Thoracic aorta (tissue), 2 donors: ENCODE measurements around the gene FAM53A. TPM values are rescaled to one million over a fixed set of nuclear protein-coding genes. Genes with fewer than 3 reads are reported as not detected.

Experiments used
- ATAC-seq: fragments of 150-250 bp; one replicate; pipeline ENCODE4 v1.8.0; 2017; ENCODE audit warnings: low read depth; ENCODE audit not compliant: insufficient number of reproducible peaks, low FRiP score
- DNase-seq: peaks from one replicate; pipeline ENCODE4 v3.0.0-alpha.2; 2020; ENCODE audit warnings: low spot score
- H3K27ac ChIP-seq, 2 donors: fragments of 200-600 bp; sonication (generic); 1 replicate in 1 of 2; 2 replicates in 1 of 2; pipeline ENCODE4 v1.5.1; 2016; ENCODE audit warnings: mild to moderate bottlenecking in 2 of 2, moderate library complexity in 2 of 2
- H3K27me3 ChIP-seq: fragments of 200-600 bp; sonication (generic); replicated peaks from 2 replicates; pipeline ENCODE4 v1.6.0; 2016; ENCODE audit warnings: mild to moderate bottlenecking; ENCODE audit not compliant: insufficient read depth
- H3K36me3 ChIP-seq: fragments of 200-600 bp; sonication (generic); one replicate; pipeline ENCODE4 v1.5.1; 2016
- H3K4me1 ChIP-seq, 2 donors: fragments of 200-600 bp; sonication (generic); 1 replicate in 1 of 2; 2 replicates in 1 of 2; pipeline versions ENCODE4 v1.5.1 to v1.6.0; 2016; ENCODE audit warnings: low read depth in 2 of 2, mild to moderate bottlenecking in 1 of 2; ENCODE audit not compliant: control insufficient read depth in 1 of 2
- H3K4me3 ChIP-seq: fragments of 200-600 bp; sonication (generic); 2 replicates; pipeline ENCODE4 v1.5.1; 2016; ENCODE audit warnings: mild to moderate bottlenecking
- H3K9me3 ChIP-seq: fragments of 200-600 bp; sonication (generic); 2 replicates; pipeline ENCODE4 v1.5.1; 2016
- CTCF ChIP-seq: fragments of 200-600 bp; sonication (generic); IDR thresholded peaks from one replicate; pipeline ENCODE4 v1.5.1; 2019; ENCODE audit warnings: antibody characterized with exemption
- total RNA-seq, 2 donors: library from RNA; depleted of rRNA; stranded (reverse); fragments of >200 nt; gene quantifications; one replicate each; pipeline versions ENCODE4 v1.1.0 to v1.2.3, GENCODE V29; 2016

The FAM53A gene
- total RNA-seq, 2 donors from 2014 or later = 5.1 to 10.9 TPM

DNA sequence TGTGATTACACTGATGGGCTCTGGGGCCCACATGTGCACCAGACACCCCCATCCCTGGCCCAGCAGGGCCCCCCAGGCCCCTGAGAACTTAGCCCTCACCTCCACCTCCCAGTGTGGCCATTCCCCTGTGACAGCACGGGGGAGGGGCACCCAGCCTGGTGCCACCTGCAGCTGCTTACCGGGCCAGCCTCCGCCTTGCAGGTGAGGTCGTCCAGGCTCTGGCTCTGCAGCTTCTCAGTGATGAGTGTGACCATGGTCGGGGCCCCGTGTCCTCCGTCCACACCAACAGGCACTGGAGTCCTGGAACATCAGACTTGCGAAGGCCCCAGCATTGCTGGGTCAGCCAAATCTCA, 15.6 kb downstream of the FAM53A start:
- no peak for TF ChIP-seq CTCF
- no peaks in the 10 kb centered on the region for H3K9me3 ChIP-seq
- no peak overlapping the region for H3K4me3 ChIP-seq
- no peaks in the 10 kb centered on the region for H3K27me3 ChIP-seq
- no peaks in the 10 kb centered on the region for H3K36me3 ChIP-seq
- ATAC-seq (no peak), DNase-seq (no peak)
- H3K4me1 ChIP-seq = peaks cover 3 to 6% of the 10 kb centered on the region in 2 donors
- no peak overlapping the region for H3K27ac ChIP-seq

DNA sequence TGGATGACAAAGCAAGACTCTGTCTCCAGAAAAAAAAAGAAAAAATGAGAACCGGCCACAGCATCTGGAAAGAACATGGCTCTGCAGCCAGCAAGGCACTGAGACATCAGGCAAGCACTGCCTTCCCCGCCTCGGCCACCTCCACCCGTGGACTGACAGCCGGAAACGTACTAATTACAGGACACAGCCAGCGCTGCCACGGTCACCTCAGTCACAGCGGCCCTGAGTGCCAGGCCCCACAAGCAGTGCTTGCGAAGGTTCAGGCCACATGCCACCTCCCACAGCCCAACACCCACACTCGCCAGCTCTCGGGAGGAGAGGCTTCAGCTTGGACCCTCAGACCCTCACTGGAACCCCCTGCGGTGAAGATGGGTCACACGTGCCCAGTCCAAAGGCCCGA, 16.8 kb downstream of the FAM53A start:
- no peak for ATAC-seq
- H3K9me3 ChIP-seq = no peaks in the 10 kb centered on the region
- no peak for TF ChIP-seq CTCF
- H3K27me3 ChIP-seq = no peaks in the 10 kb centered on the region
- H3K27ac ChIP-seq = no peak overlapping the region
- H3K4me1 ChIP-seq = peaks cover 3 to 6% of the 10 kb centered on the region in 2 donors
- H3K4me3 ChIP-seq = no peak overlapping the region
- DNase-seq = no peak
- no peaks in the 10 kb centered on the region for H3K36me3 ChIP-seq

DNA sequence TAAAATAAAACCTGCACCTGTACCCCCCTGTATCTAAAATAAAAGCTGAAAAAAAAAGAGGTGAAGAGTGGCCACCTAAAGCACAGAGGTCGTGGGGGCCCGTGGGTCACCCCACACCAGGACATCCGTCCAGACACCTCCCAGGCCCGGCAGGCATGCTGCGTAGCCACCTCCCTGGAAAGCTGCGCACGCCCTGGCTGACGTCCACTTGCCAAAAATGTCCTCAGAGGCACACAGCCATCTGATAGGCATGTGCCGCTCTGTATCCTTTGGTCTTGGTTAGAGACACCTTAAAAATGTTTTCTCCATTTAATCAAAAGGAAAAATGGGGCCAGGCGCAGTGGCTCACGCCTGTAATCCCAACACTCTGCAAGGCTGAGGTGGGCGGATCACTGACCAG, 17.7 kb downstream of the FAM53A start:
- Histone ChIP-seq H3K27me3 (no peaks in the 10 kb centered on the region), H3K4me1 (peaks cover 3 to 6% of the 10 kb centered on the region in 2 donors), H3K9me3 (no peaks in the 10 kb centered on the region), H3K36me3 (no peaks in the 10 kb centered on the region), H3K27ac (no peak overlapping the region), H3K4me3 (no peak overlapping the region)
- ATAC-seq (no peak), DNase-seq (no peak)
- no peak for TF ChIP-seq CTCF

DNA sequence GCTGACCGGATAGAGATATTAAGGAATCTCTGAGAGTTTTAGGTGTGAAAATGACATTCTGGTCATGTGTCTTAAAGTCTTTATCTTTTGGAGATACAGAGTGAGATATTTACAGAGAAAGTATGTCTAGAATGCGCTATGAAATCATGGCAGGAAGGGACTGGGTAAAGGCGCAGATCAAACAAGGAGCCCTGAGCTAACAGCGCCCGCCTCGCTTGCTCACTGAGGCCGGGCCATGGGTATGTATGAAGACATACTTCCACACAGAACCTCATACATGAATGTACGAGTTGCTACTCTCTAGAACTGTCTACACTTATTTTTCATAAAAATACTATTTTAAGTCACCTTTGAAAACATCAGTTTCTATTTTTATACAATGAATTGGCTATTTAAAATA, 20.0 kb downstream of the FAM53A start:
- Histone ChIP-seq H3K4me3 (no peak overlapping the region), H3K9me3 (no peaks in the 10 kb centered on the region), H3K27ac (no peak overlapping the region), H3K4me1 (peaks cover 3 to 6% of the 10 kb centered on the region in 2 donors), H3K36me3 (no peaks in the 10 kb centered on the region), H3K27me3 (no peaks in the 10 kb centered on the region)
- no peak for ATAC-seq
- DNase-seq = no peak
- TF ChIP-seq CTCF = no peak

DNA sequence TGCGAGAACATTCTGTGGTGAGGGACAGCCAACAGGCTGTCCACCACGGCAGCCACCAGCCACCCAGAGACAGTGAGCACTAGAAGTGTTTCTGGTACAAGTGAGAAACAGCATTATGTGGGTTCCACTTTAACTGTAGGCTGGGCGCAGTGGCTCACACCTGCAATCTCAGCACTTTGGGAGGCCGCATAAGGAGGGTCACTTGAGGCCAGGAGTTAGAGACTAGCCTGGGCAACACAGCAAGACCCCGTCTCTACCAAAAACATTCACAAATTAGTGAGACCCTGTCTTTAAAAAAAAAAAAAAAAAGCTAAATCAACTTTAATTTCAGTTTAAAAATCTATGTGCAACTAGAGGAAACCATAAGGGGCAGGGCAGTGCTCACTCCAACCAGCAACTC, 20.6 kb downstream of the FAM53A start:
- ATAC-seq (no peak), DNase-seq (no peak)
- peaks cover 3 to 6% of the 10 kb centered on the region in 2 donors for H3K4me1 ChIP-seq
- no peak overlapping the region for H3K27ac ChIP-seq
- H3K27me3 ChIP-seq = no peaks in the 10 kb centered on the region
- H3K36me3 ChIP-seq = no peaks in the 10 kb centered on the region
- no peaks in the 10 kb centered on the region for H3K9me3 ChIP-seq
- no peak for TF ChIP-seq CTCF
- no peak overlapping the region for H3K4me3 ChIP-seq
